Fibroblast of lung (primary cell): ENCODE results near the gene TNFSF9.

ENCODE experiments used
- CTCF ChIP-seq, 2 donors: IDR thresholded peaks in 1 of 2; conservative IDR thresholded peaks in 1 of 2; 1 replicate in 1 of 2; 2 replicates in 1 of 2; pipeline ENCODE4 v1.5.1; 2011 to 2012; ENCODE audit warnings: low read length in 2 of 2, control low read depth in 1 of 2, inconsistent platforms in 1 of 2, low read depth in 1 of 2, mild to moderate bottlenecking in 1 of 2
- EZH2 ChIP-seq: IDR thresholded peaks from 2 replicates; pipeline ENCODE4 v1.5.1; 2012; ENCODE audit warnings: low read length, control low read depth, mild to moderate bottlenecking; ENCODE audit errors: missing control alignments

GRCh38 chr19:6579450-6580178, 48.8 kb downstream of the TNFSF9 start:
- TF ChIP-seq CTCF (conservative IDR thresholded peaks at IDR 0.05 in 1 of 2, IDR thresholded peaks at IDR 0.05 in 1 of 2; ENCODE audit: low read depth in 1 of 2, low read length in 2 of 2) = no peak
- TF ChIP-seq EZH2 = no peak
